ENCODE measurements around the gene MPP4. TPM values are rescaled to one million over a fixed set of nuclear protein-coding genes. Genes with fewer than 3 reads are reported as not detected.
"Not testable (repeated sequence)": the region's sequence is repeated elsewhere in the genome, so short reads cannot be mapped to it uniquely, and the experiment has no call there.

Gene MPP4
- total and polyA plus RNA-seq, 2 donors from 2014 or later, result 0.19 TPM; not detected in 1

DNA sequence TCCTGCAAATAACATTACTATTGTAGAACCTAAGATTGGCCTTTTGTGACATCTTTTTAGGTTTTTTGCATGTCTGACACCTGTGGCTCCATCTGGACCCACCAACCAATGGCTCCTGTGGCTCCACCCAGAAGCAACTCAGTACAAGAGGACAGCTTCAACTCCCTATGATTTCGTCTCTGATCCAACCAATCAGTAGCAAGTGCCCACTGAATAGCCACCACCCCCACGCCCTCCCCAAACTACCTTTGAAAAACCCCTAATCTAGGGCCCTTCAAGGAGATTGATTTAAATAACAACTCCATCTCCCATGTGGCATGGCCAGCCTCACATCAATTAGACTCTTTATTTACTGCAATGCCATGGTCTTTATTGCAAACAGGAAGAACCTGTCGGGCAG lies 23.6 kb downstream of the MPP4 start:
- H3K9ac ChIP-seq (ENCODE audit: low read length in 3 of 3), result no peak overlapping the region
- H3K4me3 ChIP-seq (ENCODE audit: low read length in 3 of 3), result no peak overlapping the region
- FAIRE-seq (no peak), DNase-seq (no peak)
- TF ChIP-seq CTCF (IDR thresholded peaks at IDR 0.05; ENCODE audit: borderline replicate concordance, extremely low read depth, insufficient read depth), result no peak
- H3K27ac ChIP-seq (ENCODE audit: low read depth in 2 of 2, low read length in 2 of 2), result no peak overlapping the region
- intact Hi-C loops (cut with DNase I), result no loop called here
- no peaks in the 10 kb centered on the region for H3K27me3 ChIP-seq (ENCODE audit: control insufficient read depth, insufficient read depth, low read length)
- no peaks in the 10 kb centered on the region for H3K4me1 ChIP-seq (ENCODE audit: control insufficient read depth in 2 of 3, insufficient read depth in 2 of 3, low read depth in 1 of 3, low read length in 3 of 3)
- H3K36me3 ChIP-seq (ENCODE audit: control insufficient read depth in 2 of 3, insufficient read depth in 3 of 3, low read length in 3 of 3), result no peaks in the 10 kb centered on the region
- no peaks in the 10 kb centered on the region for H3K9me3 ChIP-seq (ENCODE audit: control insufficient read depth in 2 of 3, insufficient read depth in 1 of 3, low read length in 3 of 3)

DNA sequence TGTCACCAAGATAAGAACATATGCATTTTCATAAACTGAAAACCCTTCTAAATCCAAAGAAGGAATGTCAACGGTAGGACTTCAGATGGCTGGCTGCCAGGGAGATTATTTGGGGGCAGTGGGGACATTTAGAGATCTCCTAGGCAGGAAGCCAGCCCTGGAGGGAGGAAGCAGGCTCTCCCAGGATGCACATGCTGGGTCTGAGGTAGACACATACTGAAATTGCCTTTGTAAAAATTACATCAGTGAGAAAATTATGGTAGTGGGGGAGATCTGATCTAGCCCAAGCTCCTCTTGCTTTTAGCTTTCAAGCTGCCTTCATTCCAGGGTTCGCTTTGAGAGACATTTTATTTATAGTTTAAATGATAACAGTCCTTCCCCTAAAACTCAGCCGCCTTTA lies 24.1 kb downstream of the MPP4 start:
- Histone ChIP-seq H3K9ac (ENCODE audit: low read length in 3 of 3) (no peak overlapping the region), H3K4me3 (ENCODE audit: low read length in 3 of 3) (no peak overlapping the region), H3K4me1 (ENCODE audit: control insufficient read depth in 2 of 3, insufficient read depth in 2 of 3, low read depth in 1 of 3, low read length in 3 of 3) (no peaks in the 10 kb centered on the region), H3K9me3 (ENCODE audit: control insufficient read depth in 2 of 3, insufficient read depth in 1 of 3, low read length in 3 of 3) (no peaks in the 10 kb centered on the region), H3K36me3 (ENCODE audit: control insufficient read depth in 2 of 3, insufficient read depth in 3 of 3, low read length in 3 of 3) (no peaks in the 10 kb centered on the region), H3K27me3 (ENCODE audit: control insufficient read depth, insufficient read depth, low read length) (no peaks in the 10 kb centered on the region), H3K27ac (ENCODE audit: low read depth in 2 of 2, low read length in 2 of 2) (no peak overlapping the region)
- intact Hi-C loops (cut with DNase I), result no loop called here
- FAIRE-seq (no peak), DNase-seq (no peak)
- TF ChIP-seq CTCF (IDR thresholded peaks at IDR 0.05; ENCODE audit: borderline replicate concordance, extremely low read depth, insufficient read depth), result no peak

DNA sequence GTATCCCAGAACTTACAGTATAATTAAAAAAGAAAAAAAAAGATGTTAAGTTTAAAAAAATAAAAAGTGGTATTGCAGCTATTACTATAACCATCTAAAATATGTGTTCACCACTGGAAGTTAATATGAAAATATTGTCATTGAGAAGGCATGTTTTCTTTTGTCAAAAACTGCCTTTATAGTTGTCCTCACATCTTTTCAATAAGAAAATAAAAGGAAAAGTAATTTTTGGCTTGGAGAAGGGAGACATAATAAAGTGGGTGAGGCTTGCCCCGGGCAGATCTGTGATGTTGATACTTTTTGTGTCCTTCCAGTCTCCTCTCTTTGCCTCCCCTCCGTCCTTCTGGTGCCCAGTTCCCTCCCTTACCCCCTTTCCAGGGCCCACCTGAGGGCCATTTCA lies 24.9 kb downstream of the MPP4 start:
- no peak overlapping the region for H3K4me3 ChIP-seq (ENCODE audit: low read length in 3 of 3)
- H3K9me3 ChIP-seq (ENCODE audit: control insufficient read depth in 2 of 3, insufficient read depth in 1 of 3, low read length in 3 of 3), result no peaks in the 10 kb centered on the region
- H3K4me1 ChIP-seq (ENCODE audit: control insufficient read depth in 2 of 3, insufficient read depth in 2 of 3, low read depth in 1 of 3, low read length in 3 of 3), result no peaks in the 10 kb centered on the region
- DNase-seq (no peak), FAIRE-seq (no peak)
- no peaks in the 10 kb centered on the region for H3K27me3 ChIP-seq (ENCODE audit: control insufficient read depth, insufficient read depth, low read length)
- H3K27ac ChIP-seq (ENCODE audit: low read depth in 2 of 2, low read length in 2 of 2), result no peak overlapping the region
- intact Hi-C loops (cut with DNase I), result no loop called here
- H3K9ac ChIP-seq (ENCODE audit: low read length in 3 of 3), result no peak overlapping the region
- no peak for TF ChIP-seq CTCF (IDR thresholded peaks at IDR 0.05; ENCODE audit: borderline replicate concordance, extremely low read depth, insufficient read depth)
- no peaks in the 10 kb centered on the region for H3K36me3 ChIP-seq (ENCODE audit: control insufficient read depth in 2 of 3, insufficient read depth in 3 of 3, low read length in 3 of 3)

DNA sequence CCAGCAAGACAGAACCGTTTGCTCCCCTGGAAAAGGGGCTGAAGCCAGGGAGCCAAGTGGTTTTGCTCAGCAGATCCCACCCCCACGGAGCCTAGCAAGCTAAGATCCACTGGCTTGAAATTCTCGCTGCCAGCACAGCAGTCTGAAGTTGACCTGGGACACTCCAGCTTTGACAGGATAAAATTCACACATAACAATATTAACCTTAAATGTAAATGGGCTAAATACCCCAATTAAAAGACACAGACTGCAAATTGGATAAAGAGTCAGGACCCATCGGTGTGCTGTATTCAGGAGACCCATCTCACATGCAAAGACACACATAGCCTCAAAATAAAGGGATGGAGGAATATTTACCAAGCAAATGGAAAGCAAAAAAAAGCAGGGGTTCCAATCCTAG lies 27.2 kb downstream of the MPP4 start:
- intact Hi-C loops (cut with DNase I); DNase-seq; FAIRE-seq; H3K9me3 ChIP-seq (ENCODE audit: control insufficient read depth in 2 of 3, insufficient read depth in 1 of 3, low read length in 3 of 3); H3K4me1 ChIP-seq (ENCODE audit: control insufficient read depth in 2 of 3, insufficient read depth in 2 of 3, low read depth in 1 of 3, low read length in 3 of 3); H3K27ac ChIP-seq (ENCODE audit: low read depth in 2 of 2, low read length in 2 of 2); H3K36me3 ChIP-seq (ENCODE audit: control insufficient read depth in 2 of 3, insufficient read depth in 3 of 3, low read length in 3 of 3); H3K9ac ChIP-seq (ENCODE audit: low read length in 3 of 3); H3K27me3 ChIP-seq (ENCODE audit: control insufficient read depth, insufficient read depth, low read length); H3K4me3 ChIP-seq (ENCODE audit: low read length in 3 of 3): not testable (repeated sequence)

Measured in kidney (tissue), 14 donors.